MCF 10A (cell line): ENCODE data around the gene CAPN10. TPM values are rescaled to one million over a fixed set of nuclear protein-coding genes. Genes with fewer than 3 reads are reported as not detected.
A peak's percentile ranks its signal among the peaks of the same experiment; 100 is the strongest.
"Not testable (repeated sequence)": the region's sequence is repeated elsewhere in the genome, so short reads cannot be mapped to it uniquely, and the experiment has no call there.

Experiments
- Bru-seq: library from RNA; stranded (reverse); fragments of 400-500 nt; gene quantifications from one replicate; lab custom pipeline; 2021; lab: Mats Ljungman, UMichigan
- BruChase-seq, 2 experiments: library from RNA; stranded (reverse); fragments of 400-500 nt; gene quantifications; one replicate each; lab custom pipeline; 2021; lab: Mats Ljungman, UMichigan
- BruUV-seq: library from RNA; stranded (reverse); fragments of 400-500 nt; replicated peaks from 2 replicates; lab custom pipeline; 2021; lab: Mats Ljungman, UMichigan
- CTCF ChIA-PET: fragments of 300-600 bp; sonication (Branson Sonifier 250); formaldehyde crosslinking; extraction: SDS; loops from one replicate; lab custom pipeline; 2021; ENCODE audit warnings: antibody characterized with exemption, inconsistent platforms; lab: Yijun Ruan, JAX
- POLR2A ChIA-PET: fragments of 300-600, 350-650 bp; sonication (Branson Sonifier 250); formaldehyde crosslinking; extraction: SDS; loops from one replicate; lab custom pipeline; 2020; ENCODE audit warnings: antibody characterized with exemption, inconsistent platforms; lab: Yijun Ruan, JAX
- DNase-seq: peaks from one replicate; pipeline ENCODE4 v3.0.0-alpha.2; 2018; ENCODE audit not compliant: unreplicated experiment
- H3K27ac Mint-ChIP-seq: one replicate; pipeline ENCODE4 v1.8.0; 2022; ENCODE audit warnings: mild to moderate bottlenecking, low read depth, mixed read lengths; ENCODE audit not compliant: unreplicated experiment
- H3K27me3 Mint-ChIP-seq: one replicate; pipeline ENCODE4 v1.8.0; 2022; ENCODE audit warnings: mixed read lengths; ENCODE audit not compliant: insufficient read depth, unreplicated experiment
- H3K36me3 Mint-ChIP-seq: one replicate; pipeline ENCODE4 v1.8.0; 2022; ENCODE audit warnings: mild to moderate bottlenecking, moderate library complexity, mixed read lengths; ENCODE audit not compliant: insufficient read depth, unreplicated experiment
- H3K4me1 Mint-ChIP-seq: one replicate; pipeline ENCODE4 v1.8.0; 2022; ENCODE audit warnings: mixed read lengths; ENCODE audit not compliant: insufficient read depth, unreplicated experiment
- H3K4me3 Mint-ChIP-seq: one replicate; pipeline ENCODE4 v1.8.0; 2022; ENCODE audit warnings: mild to moderate bottlenecking, moderate library complexity, mixed read lengths; ENCODE audit not compliant: unreplicated experiment
- H3K9me3 Mint-ChIP-seq: one replicate; pipeline ENCODE4 v1.8.0; 2022; ENCODE audit warnings: mixed read lengths; ENCODE audit not compliant: unreplicated experiment
- CTCF ChIP-seq: fragments of 200-600 bp; IDR thresholded peaks from one replicate; pipeline ENCODE4 v1.8.0; 2022; ENCODE audit warnings: antibody characterized with exemption, mild to moderate bottlenecking; ENCODE audit not compliant: unreplicated experiment
- intact Hi-C: fragments of 100-400 bp; cut with micrococcal nuclease; formaldehyde crosslinking; loops from 2 replicates; pipeline ENCODE4 v1.14.1; 2022
- long read RNA-seq: library from polyadenylated mRNA; stranded (forward); transcript quantifications from one replicate; pipeline ENCODE4 v2.0.0, GENCODE V29; 2022
- total RNA-seq: library from RNA; stranded (reverse); gene quantifications from 2 replicates; pipeline ENCODE4 v1.2.3, GENCODE V29; 2022

CAPN10 gene
- total RNA-seq = 27.6 and 35.2 TPM in 2 replicates
- Bru-seq, nascent RNA = percentile 46 among the genes with signal in this experiment
- BruChase-seq, experiment 1, labeled RNA remaining after a 6-hour chase = percentile 54 among the genes with signal in this experiment
- percentile 53 among the genes with signal in this experiment for BruChase-seq, experiment 2, labeled RNA remaining after a 2-hour chase
- long read RNA-seq, transcript CAPN10-207 (12 exons, 2,644 nt) = major isoform, 13 of 32 reads
- long read RNA-seq, partial matches to known transcripts = 6 of 32 reads
- long read RNA-seq, other reads (novel, unspliced or antisense) = 12 of 32 reads

GRCh38 chr2:240586198-240586918, at the start of gene CAPN10:
Gene CAPN10, plus strand, starts transcription at chr2:240586734. Its CDS starts 178 bp downstream, at chr2:240586912.
- no peaks in the 10 kb centered on the region for H3K27me3 Mint-ChIP-seq
- H3K9me3 Mint-ChIP-seq = no peaks in the 10 kb centered on the region
- peaks cover 6% of the 10 kb centered on the region for H3K36me3 Mint-ChIP-seq
- H3K4me1 Mint-ChIP-seq = peaks cover 35% of the 10 kb centered on the region
- ChIA-PET CTCF (interaction anchor here (0.6 to 4.3 kb wide), 5 partner anchors 19 to 260 kb away, joined by 3 to 28 read pairs (median 3); no protein-coding TSS in a partner anchor), POLR2A (interaction anchor here (0.6 to 8.0 kb wide), 19 partner anchors 9 to 1308 kb away, joined by 3 to 275 read pairs (median 4); partner anchors contain the start of genes ANKMY1, DTYMK, DUSP28 and HDLBP)
- H3K4me3 Mint-ChIP-seq = peak within 1 kb of the TSS; percentile 87
- no peak for TF ChIP-seq CTCF
- peak within 1 kb of the TSS; percentile 94 for H3K27ac Mint-ChIP-seq
- BruUV-seq = no TSS peak
- peak; percentile 96 for DNase-seq
- intact Hi-C loops = loop anchor here (2.0 kb wide), 1 partner anchor 20 kb away; no protein-coding TSS in a partner anchor

GRCh38 chr2:240538031-240538780, 48.3 kb upstream of the CAPN10 start:
- Mint-ChIP-seq H3K9me3 (no peaks in the 10 kb centered on the region), H3K27ac (no peak overlapping the region), H3K4me1 (no peaks in the 10 kb centered on the region), H3K36me3 (peaks cover 29% of the 10 kb centered on the region), H3K27me3 (no peaks in the 10 kb centered on the region), H3K4me3 (no peak overlapping the region)
- ChIA-PET CTCF (interaction anchor here (0.6 to 2.1 kb wide), 2 partner anchors 24 to 284 kb away, joined by 3 to 8 read pairs; no protein-coding TSS in a partner anchor), POLR2A (interaction anchor here (0.6 kb wide), 1 partner anchor 22 kb away, joined by 3 read pairs; no protein-coding TSS in a partner anchor)
- BruUV-seq = no TSS peak
- no peak for TF ChIP-seq CTCF
- no peak for DNase-seq
- intact Hi-C loops = no loop called here

GRCh38 chr2:240539101-240539500, 47.4 kb upstream of the CAPN10 start:
- intact Hi-C loops, H3K4me3 Mint-ChIP-seq, H3K4me1 Mint-ChIP-seq, BruUV-seq, DNase-seq, H3K27me3 Mint-ChIP-seq, H3K27ac Mint-ChIP-seq, H3K9me3 Mint-ChIP-seq: not testable (repeated sequence)
- ChIA-PET POLR2A (interaction anchor here (0.6 kb wide), 1 partner anchor 23 kb away, joined by 3 read pairs; no protein-coding TSS in a partner anchor), CTCF (interaction anchor here (2.1 kb wide), 1 partner anchor 25 kb away, joined by 8 read pairs; no protein-coding TSS in a partner anchor)
- peaks cover 31% of the 10 kb centered on the region for H3K36me3 Mint-ChIP-seq

- Mint-ChIP-seq H3K27me3 (no peaks in the 10 kb centered on the region), H3K36me3 (peaks cover 37% of the 10 kb centered on the region), H3K27ac (no peak overlapping the region), H3K4me1 (no peaks in the 10 kb centered on the region), H3K4me3 (no peak overlapping the region), H3K9me3 (peaks cover 8% of the 10 kb centered on the region)
- ChIA-PET CTCF (interaction anchor here (2.1 kb wide), 1 partner anchor 26 kb away, joined by 8 read pairs; no protein-coding TSS in a partner anchor), POLR2A (no interaction called here)
- no peak for TF ChIP-seq CTCF
- no TSS peak for BruUV-seq
- DNase-seq = no peak
- intact Hi-C loops = no loop called here
These were observed 46.6 kb upstream of the CAPN10 start for GRCh38 chr2:240539906-240540305.
